Activated CD4-positive, alpha-beta T cell treated with anti-CD3 and anti-CD28 coated beads, Interleukin-2, Interleukin-6, amounts not matched to agents 100 ng/mL and 50 ng/mL, durations not matched to agents 16 hours and 8 hours (primary cell): Measurements from ENCODE around the gene CA4.
"Not testable (repeated sequence)": the region's sequence is repeated elsewhere in the genome, so short reads cannot be mapped to it uniquely, and the experiment has no call there.

ENCODE experiments used
- DNase-seq: peaks from one replicate; pipeline ENCODE4 v3.0.0-alpha.2; 2020

Gene CA4

GRCh38 chr17:60156746-60157145 lies 7.0 kb downstream of the CA4 start:
- no peak for DNase-seq

- no peak for DNase-seq
These were observed 7.8 kb downstream of the CA4 start for GRCh38 chr17:60157487-60158040.

GRCh38 chr17:60158751-60159478 lies 9.1 kb downstream of the CA4 start:
- DNase-seq = no peak

GRCh38 chr17:60159479-60159866 lies 9.7 kb downstream of the CA4 start:
- DNase-seq = no peak

GRCh38 chr17:60160829-60161501 lies 11.2 kb downstream of the CA4 start:
- DNase-seq = no peak

- no peak for DNase-seq
These were observed 12.0 kb downstream of the CA4 start for GRCh38 chr17:60161598-60162330.

GRCh38 chr17:60163108-60163784 lies 13.5 kb downstream of the CA4 start:
- no peak for DNase-seq

- DNase-seq = no peak
These were observed 14.4 kb downstream of the CA4 start for GRCh38 chr17:60164164-60164563.

GRCh38 chr17:60164697-60165096 lies 14.9 kb downstream of the CA4 start:
- DNase-seq = no peak

GRCh38 chr17:60165223-60165622 lies 15.4 kb downstream of the CA4 start:
- no peak for DNase-seq

GRCh38 chr17:60165971-60166370 lies 16.2 kb downstream of the CA4 start:
- peak; percentile 69 for DNase-seq

- DNase-seq = no peak
These were observed 17.4 kb downstream of the CA4 start for GRCh38 chr17:60167065-60167741.

GRCh38 chr17:60168654-60169053 lies 18.9 kb downstream of the CA4 start:
- no peak for DNase-seq

GRCh38 chr17:60169921-60170817 lies 20.4 kb downstream of the CA4 start:
- peak; percentile 67 for DNase-seq

GRCh38 chr17:60170835-60171752 lies 21.3 kb downstream of the CA4 start:
- DNase-seq = no peak

- DNase-seq = no peak
These were observed 21.9 kb downstream of the CA4 start for GRCh38 chr17:60171753-60172079.

GRCh38 chr17:60173304-60173819 lies 23.6 kb downstream of the CA4 start:
- DNase-seq = no peak

GRCh38 chr17:60174035-60174434 lies 24.3 kb downstream of the CA4 start:
- no peak for DNase-seq

GRCh38 chr17:60174767-60175166 lies 25.0 kb downstream of the CA4 start:
- DNase-seq = not testable (repeated sequence)

- not testable (repeated sequence) for DNase-seq
These were observed 27.0 kb downstream of the CA4 start for GRCh38 chr17:60176763-60177162.
